Psoas muscle (tissue), 8 donors: ENCODE data around the gene CTBP2. TPM values are rescaled to one million over a fixed set of nuclear protein-coding genes. Genes with fewer than 3 reads are reported as not detected.
A peak's percentile ranks its signal among the peaks of the same experiment; 100 is the strongest.
"Not testable (repeated sequence)": the region's sequence is repeated elsewhere in the genome, so short reads cannot be mapped to it uniquely, and the experiment has no call there.

Experiments
- ATAC-seq, 4 donors: fragments of 200-7000 bp; cut with Tn5 transposase; one replicate each; pipeline ENCODE4 v1.9.1; 2020; ENCODE audit warnings: moderate library complexity in 3 of 4, mild to moderate bottlenecking in 2 of 4
- DNase-seq, 2 donors: peaks; one replicate each; pipeline ENCODE4 v3.0.0-alpha.2; 2020
- H3K27ac ChIP-seq: fragments of 200-600 bp; one replicate; pipeline ENCODE4 v1.8.0; 2022
- H3K27me3 ChIP-seq, 3 donors: fragments of 200-600 bp in 1 of 3; one replicate each; pipeline versions ENCODE4 v1.6.1 to v1.8.0; 2013 to 2022; ENCODE audit warnings: low read length in 2 of 3, mild to moderate bottlenecking in 2 of 3, moderate library complexity in 1 of 3; ENCODE audit not compliant: insufficient read depth in 3 of 3
- H3K36me3 ChIP-seq, 2 donors: fragments of 200-600 bp in 1 of 2; one replicate each; pipeline versions ENCODE4 v1.6.1 to v1.8.0; 2013 to 2022; ENCODE audit warnings: low read depth in 1 of 2, mild to moderate bottlenecking in 1 of 2, moderate library complexity in 1 of 2; ENCODE audit not compliant: insufficient read depth in 1 of 2
- H3K4me1 ChIP-seq: fragments of 200-600 bp; one replicate; pipeline ENCODE4 v1.8.0; 2022
- H3K4me3 ChIP-seq: fragments of 200-600 bp; one replicate; pipeline ENCODE4 v1.8.0; 2022; ENCODE audit warnings: mild to moderate bottlenecking
- H3K9me3 ChIP-seq: fragments of 200-600 bp; one replicate; pipeline ENCODE4 v1.8.0; 2022
- CTCF ChIP-seq: fragments of 200-600 bp; IDR thresholded peaks from one replicate; pipeline ENCODE4 v1.8.0; 2022; ENCODE audit warnings: antibody characterized with exemption
- WGBS, 3 donors: extraction: QIAGEN DNeasy Blood & Tissue Kit; methylation state at CpG; one replicate each; pipeline versions ENCODE4 v1.1.6 to v1.1.7; 2013; 5-methylcytosine and 5-hydroxymethylcytosine counted together
- intact Hi-C, 2 donors: fragments of 100-400 bp; cut with DNase I; formaldehyde crosslinking; loops; one replicate each; pipeline versions ENCODE4 v1.11.0 to v1.14.2; 2022
- polyA plus RNA-seq, 3 donors: library from polyadenylated mRNA; stranded (reverse); fragments of 200-250 nt; gene quantifications; one replicate each; pipeline ENCODE4 v1.2.3, GENCODE V29; 2013
- total RNA-seq, 4 donors: library from RNA; stranded (reverse); fragmentation: NEBNext Ultra II Directional in 2 of 4; extraction: Animal tissue kit (Norgen Biotek cat#: 25700) in 2 of 4; gene quantifications; one replicate each; pipeline versions ENCODE4 v1.2.1 to v1.2.4, GENCODE V29; 2021 to 2023
- donor health status: healthy with polysubstance abuse.
- donor health status: DM: no; HTN: no; CAD: no; lungs with moderate emphysema.
- donor health status: Bipolar disorder and iron deficiency.
- donor health status: healthy.
- donor health status: DM: yes; HTN: yes; CAD: no.
- donor health status: DM: no; HTN: no; CAD: no.
- donor health status: DM: no; HTN: no; CAD: no.
- donor health status: DM: yes; HTN: yes; CAD: no.

CTBP2 gene
- total and polyA plus RNA-seq, 7 donors: 14.7 to 49.8 (median 33.0) TPM

GRCh38 chr10:124989526-124989925 lies 170.8 kb downstream of the CTBP2 start:
- ATAC-seq (peak in 2 of 4 donors; percentile 19 to 27), DNase-seq (peak in 1 of 2 donors; percentile 66)
- intact Hi-C loops: no loop called here
- Histone ChIP-seq H3K27me3 (no peaks in the 10 kb centered on the region), H3K9me3 (no peaks in the 10 kb centered on the region), H3K4me3 (no peak overlapping the region), H3K36me3 (peaks cover 4 to 95% of the 10 kb centered on the region in 2 donors), H3K27ac (peak overlapping the region; percentile 53), H3K4me1 (peaks cover 16% of the 10 kb centered on the region)
- no peak for TF ChIP-seq CTCF
- WGBS, 3 donors: 49 to 65% (median 52%) methylated on average over 10 of the region's 10 CpGs

GRCh38 chr10:124988753-124989152 lies 171.6 kb downstream of the CTBP2 start:
- 74 to 78% (median 76%) methylated on average over 4 of the region's 4 CpGs for WGBS, 3 donors
- H3K4me3 ChIP-seq, H3K27ac ChIP-seq, H3K9me3 ChIP-seq, DNase-seq, intact Hi-C loops, ATAC-seq, H3K27me3 ChIP-seq: not testable (repeated sequence)
- Histone ChIP-seq H3K36me3 (peaks cover 0 to 95% of the 10 kb centered on the region in 2 donors), H3K4me1 (peaks cover 16% of the 10 kb centered on the region)

GRCh38 chr10:124987788-124988187 lies 172.6 kb downstream of the CTBP2 start:
- Histone ChIP-seq H3K27me3 (no peaks in the 10 kb centered on the region), H3K9me3 (no peaks in the 10 kb centered on the region), H3K27ac (no peak overlapping the region), H3K4me1 (peaks cover 16% of the 10 kb centered on the region), H3K36me3 (peaks cover 0 to 95% of the 10 kb centered on the region in 2 donors), H3K4me3 (no peak overlapping the region)
- intact Hi-C loops: no loop called here
- TF ChIP-seq CTCF: no peak
- WGBS, 3 donors: 88 to 96% (median 91%) methylated on average over 1 of the region's 1 CpG
- ATAC-seq (no peak), DNase-seq (no peak)

- H3K36me3 ChIP-seq: peaks cover 7 to 83% of the 10 kb centered on the region in 2 donors
- ATAC-seq: no peak
- no peaks in the 10 kb centered on the region for H3K27me3 ChIP-seq
- intact Hi-C loops: no loop called here
- DNase-seq: no peak
- 76 to 86% (median 79%) methylated on average over 5 of the region's 5 CpGs for WGBS, 3 donors
- H3K4me3 ChIP-seq: no peak overlapping the region
- no peak overlapping the region for H3K27ac ChIP-seq
- TF ChIP-seq CTCF: no peak
- H3K9me3 ChIP-seq: no peaks in the 10 kb centered on the region
- no peaks in the 10 kb centered on the region for H3K4me1 ChIP-seq
Measured at GRCh38 chr10:124985162-124985561, 175.2 kb downstream of the CTBP2 start.

GRCh38 chr10:124984376-124984775 lies 176.0 kb downstream of the CTBP2 start:
- no peaks in the 10 kb centered on the region for H3K9me3 ChIP-seq
- H3K27me3 ChIP-seq: no peaks in the 10 kb centered on the region
- WGBS, 3 donors: 85 to 98% (median 86%) methylated on average over 1 of the region's 1 CpG
- DNase-seq (no peak), ATAC-seq (no peak)
- H3K4me3 ChIP-seq: no peak overlapping the region
- H3K36me3 ChIP-seq: peaks cover 7 to 75% of the 10 kb centered on the region in 2 donors
- H3K27ac ChIP-seq: no peak overlapping the region
- no peak for TF ChIP-seq CTCF
- intact Hi-C loops: no loop called here
- no peaks in the 10 kb centered on the region for H3K4me1 ChIP-seq
